Mesendoderm (in vitro differentiated cells): ENCODE measurements around the gene CLEC4F.

Source experiments
- DNase-seq: peaks from one replicate; pipeline ENCODE4 v3.0.0; 2013
- H2AK5ac ChIP-seq: 2 replicates; pipeline ENCODE4 v1.6.1; 2013; ENCODE audit warnings: low read length, inconsistent platforms
- H2BK120ac ChIP-seq: 2 replicates; pipeline ENCODE4 v1.6.1; 2013; ENCODE audit warnings: low read depth, mild to moderate bottlenecking, low read length, moderate library complexity, mixed read lengths
- H2BK15ac ChIP-seq: replicated peaks from 2 replicates; pipeline ENCODE4 v1.6.1; 2013; ENCODE audit warnings: low read depth, mild to moderate bottlenecking, moderate library complexity
- H2BK5ac ChIP-seq: 2 replicates; pipeline ENCODE4 v1.6.1; 2013; ENCODE audit warnings: low read length, inconsistent platforms
- H3K18ac ChIP-seq: 2 replicates; pipeline ENCODE4 v1.6.1; 2013; ENCODE audit warnings: mild to moderate bottlenecking, low read length, mixed read lengths
- H3K23ac ChIP-seq: one replicate; pipeline ENCODE4 v1.6.1; 2013; ENCODE audit warnings: low read length
- H3K27ac ChIP-seq: 2 replicates; pipeline ENCODE4 v1.5.1; 2013; ENCODE audit warnings: low read depth, mild to moderate bottlenecking, inconsistent platforms, low read length, moderate library complexity
- H3K27me3 ChIP-seq: 2 replicates; pipeline ENCODE4 v1.6.1; 2013; ENCODE audit warnings: low read length, control low read depth, mild to moderate bottlenecking, inconsistent platforms; ENCODE audit not compliant: insufficient read depth, poor library complexity
- H3K36me3 ChIP-seq: 2 replicates; pipeline ENCODE4 v1.6.1; 2013; ENCODE audit warnings: low read length, inconsistent platforms; ENCODE audit not compliant: control insufficient read depth, insufficient read depth
- H3K4ac ChIP-seq: one replicate; pipeline ENCODE4 v1.6.1; 2013; ENCODE audit warnings: low read depth, mild to moderate bottlenecking, low read length, moderate library complexity
- H3K4me1 ChIP-seq: 2 replicates; pipeline ENCODE4 v1.6.1; 2013; ENCODE audit warnings: low read depth, low read length, inconsistent platforms; ENCODE audit not compliant: control insufficient read depth
- H3K4me2 ChIP-seq: 2 replicates; pipeline ENCODE4 v1.6.1; 2013; ENCODE audit warnings: low read length
- H3K4me3 ChIP-seq: 2 replicates; pipeline ENCODE4 v1.5.1; 2013; ENCODE audit warnings: mild to moderate bottlenecking, low read length
- H3K56ac ChIP-seq: one replicate; pipeline ENCODE4 v1.6.1; 2013; ENCODE audit warnings: low read length
- H3K79me1 ChIP-seq: 2 replicates; pipeline ENCODE4 v1.6.1; 2013; ENCODE audit warnings: low read length, inconsistent platforms
- H3K79me2 ChIP-seq: 2 replicates; pipeline ENCODE4 v1.6.1; 2013; ENCODE audit warnings: mild to moderate bottlenecking, low read length; ENCODE audit not compliant: control insufficient read depth, insufficient read depth
- H3K9ac ChIP-seq: 2 replicates; pipeline ENCODE4 v1.6.1; 2013; ENCODE audit warnings: low read length, inconsistent platforms
- H4K5ac ChIP-seq: one replicate; pipeline ENCODE4 v1.6.1; 2013; ENCODE audit warnings: low read length
- H4K8ac ChIP-seq: one replicate; pipeline ENCODE4 v1.6.1; 2013; ENCODE audit warnings: low read depth, mild to moderate bottlenecking, control low read depth, low read length, moderate library complexity
- WGBS: extraction: QIAGEN DNeasy Blood & Tissue Kit; methylation state at CpG from one replicate; pipeline ENCODE4 v1.1.7; 2013; ENCODE audit warnings: low lambda C conversion rate, missing lambda C conversion rate; ENCODE audit not compliant: insufficient coverage; ENCODE audit errors: extremely low coverage; 5-methylcytosine and 5-hydroxymethylcytosine counted together

CLEC4F gene

GRCh38 chr2:70795164-70795995 lies 25.0 kb downstream of the CLEC4F start:
- Histone ChIP-seq H3K4me2 (no peak overlapping the region), H3K4me1 (peaks cover 16% of the 10 kb centered on the region), H3K27me3 (peaks cover 17% of the 10 kb centered on the region), H3K79me1 (no peaks in the 10 kb centered on the region), H3K79me2 (no peaks in the 10 kb centered on the region), H3K23ac (peak overlapping the region; percentile 32), H2BK120ac (no peak overlapping the region), H3K36me3 (no peaks in the 10 kb centered on the region), H4K5ac (no peak overlapping the region), H3K27ac (no peak overlapping the region), H3K9ac (peak overlapping the region; percentile 12), H2BK15ac (no peak overlapping the region), H4K8ac (no peak overlapping the region), H3K18ac (no peak overlapping the region), H3K56ac (peak overlapping the region; percentile 36), H2BK5ac (no peak overlapping the region), H3K4me3 (no peak overlapping the region), H3K4ac (no peak overlapping the region), H2AK5ac (no peak overlapping the region)
- DNase-seq, result peak; percentile 34
- no CpG with 5 or more reads among the region's 4 CpGs for WGBS

GRCh38 chr2:70793450-70793849 lies 26.9 kb downstream of the CLEC4F start:
- Histone ChIP-seq H2BK5ac (no peak overlapping the region), H3K4me1 (peaks cover 16% of the 10 kb centered on the region), H2BK120ac (no peak overlapping the region), H3K79me2 (no peaks in the 10 kb centered on the region), H3K4me3 (no peak overlapping the region), H3K18ac (no peak overlapping the region), H4K8ac (no peak overlapping the region), H3K4ac (no peak overlapping the region), H3K4me2 (no peak overlapping the region), H4K5ac (no peak overlapping the region), H3K36me3 (no peaks in the 10 kb centered on the region), H3K79me1 (no peaks in the 10 kb centered on the region), H3K56ac (no peak overlapping the region), H3K27me3 (peaks cover 23% of the 10 kb centered on the region), H3K23ac (no peak overlapping the region), H3K9ac (no peak overlapping the region), H3K27ac (no peak overlapping the region), H2AK5ac (no peak overlapping the region), H2BK15ac (no peak overlapping the region)
- DNase-seq, result no peak
- WGBS, result no CpG with 5 or more reads among the region's 2 CpGs

DNA sequence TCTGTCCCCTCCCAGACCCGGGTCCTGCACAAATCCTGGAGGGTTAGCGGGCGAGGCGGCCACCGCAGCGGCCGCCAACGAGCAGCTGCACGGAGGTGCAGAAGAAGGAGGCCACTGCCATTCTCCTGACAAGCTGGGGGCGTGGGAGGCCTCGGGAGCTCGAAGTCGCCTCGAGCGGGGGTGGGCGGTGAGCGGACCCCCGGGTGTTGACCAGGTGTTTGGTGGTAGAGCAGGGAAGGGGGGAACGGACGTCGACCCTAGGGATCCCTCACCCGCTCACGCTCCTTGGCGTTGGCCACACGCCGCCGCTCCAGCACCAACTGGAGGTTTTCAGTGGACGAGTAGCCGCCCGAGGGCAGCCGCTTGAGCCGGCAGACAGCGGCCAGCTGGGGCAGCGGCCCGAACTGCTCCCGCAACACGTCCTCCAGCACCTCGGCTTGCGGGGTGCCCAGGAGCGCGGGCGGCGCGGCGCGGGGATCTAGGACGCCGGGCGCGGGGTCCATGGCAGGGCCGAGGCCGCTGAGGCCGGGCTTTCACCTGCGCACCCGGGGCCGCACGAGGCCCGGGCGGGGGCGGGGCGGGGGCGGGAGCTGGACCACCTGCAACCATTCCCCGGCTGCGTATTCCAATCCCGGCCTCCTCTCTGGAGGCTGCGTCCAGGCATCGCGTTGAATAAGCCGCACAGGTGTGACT lies 30.1 kb downstream of the CLEC4F start, which contains the start of gene FIGLA:
FIGLA (minus strand) TSS at position 508 of the 693 bp plus-strand sequence; CDS start at position 503, 5 bp downstream.
- peaks cover 29% of the 10 kb centered on the region for H3K27me3 ChIP-seq
- no peak within 1 kb of the TSS for H2AK5ac ChIP-seq
- H3K36me3 ChIP-seq, result no peaks in the 10 kb centered on the region
- no peak within 1 kb of the TSS for H3K9ac ChIP-seq
- peak within 1 kb of the TSS; percentile 16 for H3K4me2 ChIP-seq
- no peak within 1 kb of the TSS for H2BK120ac ChIP-seq
- no peak within 1 kb of the TSS for H3K18ac ChIP-seq
- no peak within 1 kb of the TSS for H3K27ac ChIP-seq
- H2BK15ac ChIP-seq, result no peak within 1 kb of the TSS
- H3K4me3 ChIP-seq, result no peak within 1 kb of the TSS
- no peak within 1 kb of the TSS for H2BK5ac ChIP-seq
- no peak within 1 kb of the TSS for H4K8ac ChIP-seq
- DNase-seq, result peak; percentile 45
- no CpG with 5 or more reads among the region's 69 CpGs for WGBS
- no peaks in the 10 kb centered on the region for H3K4me1 ChIP-seq
- no peak within 1 kb of the TSS for H3K23ac ChIP-seq
- no peak within 1 kb of the TSS for H4K5ac ChIP-seq
- H3K79me2 ChIP-seq, result no peaks in the 10 kb centered on the region
- H3K56ac ChIP-seq, result no peak within 1 kb of the TSS
- H3K79me1 ChIP-seq, result no peaks in the 10 kb centered on the region
- no peak within 1 kb of the TSS for H3K4ac ChIP-seq

- Histone ChIP-seq H4K5ac (no peak overlapping the region), H3K23ac (no peak overlapping the region), H3K27me3 (peaks cover 29% of the 10 kb centered on the region), H3K56ac (no peak overlapping the region), H3K4me2 (no peak overlapping the region), H3K4me1 (no peaks in the 10 kb centered on the region), H3K4me3 (no peak overlapping the region), H4K8ac (no peak overlapping the region), H2AK5ac (no peak overlapping the region), H2BK5ac (no peak overlapping the region), H3K79me1 (no peaks in the 10 kb centered on the region), H3K27ac (no peak overlapping the region), H3K36me3 (no peaks in the 10 kb centered on the region), H3K18ac (no peak overlapping the region), H2BK15ac (no peak overlapping the region), H3K9ac (no peak overlapping the region), H3K4ac (no peak overlapping the region), H3K79me2 (no peaks in the 10 kb centered on the region), H2BK120ac (no peak overlapping the region)
- no CpG with 5 or more reads among the region's 33 CpGs for WGBS
- peak; percentile 88 for DNase-seq
These were observed 30.9 kb downstream of the CLEC4F start for GRCh38 chr2:70789304-70790135.

DNA sequence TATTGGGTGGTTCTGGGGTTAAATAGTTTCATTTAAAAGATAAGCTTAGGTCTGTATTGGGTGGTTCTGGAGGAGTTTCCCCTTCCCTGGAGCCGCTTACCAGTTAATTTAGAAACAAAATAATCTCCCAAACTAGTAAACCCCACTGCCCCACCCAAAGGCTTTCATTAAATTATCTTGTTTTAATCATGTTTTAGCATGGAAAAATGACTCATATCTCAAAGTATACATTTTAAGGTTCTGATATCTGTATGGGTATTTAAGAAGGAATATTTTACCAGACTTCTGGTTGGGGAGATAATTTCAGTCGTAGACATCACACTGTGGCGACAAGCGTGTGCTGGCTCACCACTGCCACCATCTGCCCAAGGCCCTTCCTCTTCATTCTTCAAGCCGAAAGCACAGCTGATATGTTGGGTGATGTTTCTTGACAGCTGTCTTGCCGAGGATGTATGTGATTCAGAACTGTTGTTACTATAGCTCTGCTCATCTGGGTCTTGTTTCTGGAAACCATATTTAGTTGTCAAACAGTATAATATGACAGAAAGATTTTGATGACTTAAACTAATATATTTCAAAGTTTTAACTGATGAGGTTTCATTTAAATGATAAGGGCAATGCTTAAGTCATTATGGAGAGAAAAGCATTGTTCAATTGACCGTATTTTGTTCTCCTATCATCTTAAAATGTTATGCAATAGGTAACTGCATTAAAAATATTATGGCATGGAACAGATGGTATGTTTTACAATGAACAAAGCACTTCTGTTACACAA lies 35.1 kb downstream of the CLEC4F start:
- Histone ChIP-seq H3K4me1 (no peaks in the 10 kb centered on the region), H3K4me3 (no peak overlapping the region), H2BK15ac (no peak overlapping the region), H3K27ac (no peak overlapping the region), H3K18ac (no peak overlapping the region), H4K8ac (no peak overlapping the region), H3K27me3 (peaks cover 12% of the 10 kb centered on the region), H3K56ac (no peak overlapping the region), H3K9ac (no peak overlapping the region), H2BK120ac (no peak overlapping the region), H3K4ac (no peak overlapping the region), H3K36me3 (no peaks in the 10 kb centered on the region), H3K79me1 (no peaks in the 10 kb centered on the region), H3K4me2 (no peak overlapping the region), H2BK5ac (no peak overlapping the region), H2AK5ac (no peak overlapping the region), H4K5ac (no peak overlapping the region), H3K23ac (no peak overlapping the region), H3K79me2 (no peaks in the 10 kb centered on the region)
- DNase-seq, result peak; percentile 73
- no CpG with 5 or more reads among the region's 7 CpGs for WGBS
